Adrenal gland (tissue), 5 donors: ENCODE measurements around the gene TEX53.

ENCODE experiments used
- CTCF ChIP-seq, 6 experiments: fragments of 450-650 bp in 4 of 6; fragments of 200-600 bp in 2 of 6; sonication (generic) in 1 of 6; IDR thresholded peaks; 1 replicate in 5 of 6; 2 replicates in 1 of 6; pipeline versions ENCODE4 v1.5.1 to v1.8.0; 2016 to 2021; ENCODE audit warnings: antibody characterized with exemption in 6 of 6, mild to moderate bottlenecking in 2 of 6, moderate library complexity in 1 of 6
- POLR2A ChIP-seq, 2 donors: fragments of 450-650 bp; IDR thresholded peaks; one replicate each; pipeline ENCODE4 v1.6.1; 2017; ENCODE audit warnings: antibody characterized with exemption in 2 of 2, mild to moderate bottlenecking in 2 of 2, moderate library complexity in 1 of 2
- donor health status: DM: no; HTN: no; CAD: no.

- no peak for TF ChIP-seq POLR2A (IDR thresholded peaks at IDR 0.05)
- TF ChIP-seq CTCF (IDR thresholded peaks at IDR 0.05) = no peak
These were observed 15.6 kb downstream of the TEX53 start for GRCh38 chr9:114641967-114642366.
